ENCODE results near the gene FEN1.

DNA sequence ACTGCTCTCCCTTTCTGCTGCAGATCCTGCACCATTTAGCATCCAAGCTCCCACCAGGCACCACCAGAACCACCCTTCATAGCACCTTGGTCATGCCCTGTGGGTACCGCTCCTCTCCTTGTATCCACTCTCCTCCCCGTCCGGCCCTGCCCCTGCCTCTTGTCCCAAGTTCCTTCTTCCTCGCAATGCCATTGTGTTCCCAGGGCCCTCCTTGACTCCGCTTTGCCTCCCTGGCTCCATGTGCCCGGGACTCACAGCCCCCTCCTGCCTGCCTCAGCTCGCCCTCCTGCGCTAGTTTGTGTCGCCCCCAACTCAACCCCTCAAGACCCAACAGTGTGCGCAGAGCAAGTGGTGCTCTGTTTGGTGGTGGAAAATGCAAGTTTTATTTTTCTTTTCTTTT, 46.2 kb downstream of the FEN1 start:
- TF ChIP-seq CTCF (conservative IDR thresholded peaks at IDR 0.05 in 1 of 2, IDR thresholded peaks at IDR 0.05 in 1 of 2; ENCODE audit: extremely low read depth in 1 of 2, insufficient read depth in 1 of 2, low read depth in 1 of 2, low read length in 2 of 2): no peak
- no peak for TF ChIP-seq EZH2 (IDR thresholded peaks at IDR 0.05; ENCODE audit: borderline replicate concordance, low read length)

Measured in mammary epithelial cell (primary cell).